Spleen (tissue), 7 donors: ENCODE results near the gene TNFRSF12A.

Source experiments
- POLR2A ChIP-seq, 3 donors: fragments of 450-650 bp; IDR thresholded peaks; one replicate each; pipeline ENCODE4 v1.5.1; 2017; ENCODE audit warnings: antibody characterized with exemption in 3 of 3, mild to moderate bottlenecking in 1 of 3
- POLR2AphosphoS5 ChIP-seq, 3 donors: sonication (generic); formaldehyde crosslinking; IDR thresholded peaks; one replicate each; pipeline ENCODE4 v1.5.1; 2017; ENCODE audit warnings: antibody characterized with exemption in 3 of 3
- TF ChIP-seq, protein P1 (sequence below), 11 experiments: fragments of 200-600 bp in 7 of 11; fragments of 450-650 bp in 4 of 11; sonication (generic) in 4 of 11; IDR thresholded peaks in 8 of 11; conservative IDR thresholded peaks in 3 of 11; 1 replicate in 7 of 11; 2 replicates in 4 of 11; pipeline versions ENCODE4 v1.4.0 to v1.8.0; 2016 to 2021; ENCODE audit warnings: antibody characterized with exemption in 11 of 11, inconsistent platforms in 4 of 11, mild to moderate bottlenecking in 1 of 11
- donor health status: DM: no; HTN: no; CAD: no; lungs with moderate emphysema.
- donor health status: DM: no; HTN: no; CAD: no.
- donor health status: DM: no; HTN: no; CAD: no.

DNA sequence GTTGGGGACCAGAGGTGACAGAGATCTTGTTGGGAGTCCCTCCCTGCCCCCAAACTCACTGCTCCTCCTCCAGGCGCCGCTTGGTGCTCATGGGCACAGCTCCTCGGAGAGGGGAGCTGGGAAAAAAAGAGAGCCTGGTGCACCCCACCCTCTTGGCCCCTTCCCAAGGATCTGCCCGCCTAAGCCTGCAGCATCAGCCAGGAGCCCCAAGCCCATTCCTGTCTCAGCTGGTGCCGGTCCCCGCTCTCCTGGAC is 3.2 kb downstream of the TNFRSF12A start:
- TF ChIP-seq, protein P1, sequence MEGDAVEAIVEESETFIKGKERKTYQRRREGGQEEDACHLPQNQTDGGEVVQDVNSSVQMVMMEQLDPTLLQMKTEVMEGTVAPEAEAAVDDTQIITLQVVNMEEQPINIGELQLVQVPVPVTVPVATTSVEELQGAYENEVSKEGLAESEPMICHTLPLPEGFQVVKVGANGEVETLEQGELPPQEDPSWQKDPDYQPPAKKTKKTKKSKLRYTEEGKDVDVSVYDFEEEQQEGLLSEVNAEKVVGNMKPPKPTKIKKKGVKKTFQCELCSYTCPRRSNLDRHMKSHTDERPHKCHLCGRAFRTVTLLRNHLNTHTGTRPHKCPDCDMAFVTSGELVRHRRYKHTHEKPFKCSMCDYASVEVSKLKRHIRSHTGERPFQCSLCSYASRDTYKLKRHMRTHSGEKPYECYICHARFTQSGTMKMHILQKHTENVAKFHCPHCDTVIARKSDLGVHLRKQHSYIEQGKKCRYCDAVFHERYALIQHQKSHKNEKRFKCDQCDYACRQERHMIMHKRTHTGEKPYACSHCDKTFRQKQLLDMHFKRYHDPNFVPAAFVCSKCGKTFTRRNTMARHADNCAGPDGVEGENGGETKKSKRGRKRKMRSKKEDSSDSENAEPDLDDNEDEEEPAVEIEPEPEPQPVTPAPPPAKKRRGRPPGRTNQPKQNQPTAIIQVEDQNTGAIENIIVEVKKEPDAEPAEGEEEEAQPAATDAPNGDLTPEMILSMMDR (IDR thresholded peaks at IDR 0.05 in 8 of 11, conservative IDR thresholded peaks at IDR 0.05 in 3 of 11), result no peak
- TF ChIP-seq POLR2AphosphoS5 (IDR thresholded peaks at IDR 0.05) (no peak), POLR2A (IDR thresholded peaks at IDR 0.05) (no peak)
